Measurements from ENCODE around the gene TUBB3.
"Not testable (repeated sequence)": the region's sequence is repeated elsewhere in the genome, so short reads cannot be mapped to it uniquely, and the experiment has no call there.

TUBB3 gene

GRCh38 chr16:89903908-89904515, 19.1 kb upstream of the TUBB3 start:
- DNase-seq, result no peak

- DNase-seq, result no peak
Observed at GRCh38 chr16:89904606-89905510, 18.3 kb upstream of the TUBB3 start.

- DNase-seq, result no peak
Observed at GRCh38 chr16:89905511-89906139, 17.5 kb upstream of the TUBB3 start.

GRCh38 chr16:89906140-89907025, 16.8 kb upstream of the TUBB3 start:
- DNase-seq, result no peak

GRCh38 chr16:89907055-89907814, 15.9 kb upstream of the TUBB3 start:
- DNase-seq, result no peak

GRCh38 chr16:89908236-89908635, 14.9 kb upstream of the TUBB3 start:
- no peak for DNase-seq

- DNase-seq, result peak; percentile 78
Observed at GRCh38 chr16:89909777-89910716, 13.1 kb upstream of the TUBB3 start.

GRCh38 chr16:89910717-89911354, 12.3 kb upstream of the TUBB3 start:
- DNase-seq, result no peak

- DNase-seq, result no peak
Observed at GRCh38 chr16:89911375-89911774, 11.8 kb upstream of the TUBB3 start.

- DNase-seq, result no peak
Observed at GRCh38 chr16:89912143-89912542, 11.0 kb upstream of the TUBB3 start.

- no peak for DNase-seq
Observed at GRCh38 chr16:89912627-89913026, 10.5 kb upstream of the TUBB3 start.

GRCh38 chr16:89913408-89914387, 9.4 kb upstream of the TUBB3 start:
- no peak for DNase-seq

GRCh38 chr16:89914642-89915285, 8.4 kb upstream of the TUBB3 start:
- not testable (repeated sequence) for DNase-seq

GRCh38 chr16:89915303-89916232, 7.6 kb upstream of the TUBB3 start:
- no peak for DNase-seq

- DNase-seq, result peak; percentile 86
Observed at GRCh38 chr16:89917773-89918452, 5.2 kb upstream of the TUBB3 start.

GRCh38 chr16:89918453-89919347, 4.4 kb upstream of the TUBB3 start, which contains the start of gene MC1R:
TSS of gene MC1R (plus strand) at chr16:89918862. CDS start at chr16:89919259, 397 bp downstream.
- DNase-seq, result peak; percentile 41
